HG02588 (cell line): ENCODE data around the gene MADCAM1.

Source experiments
- ATAC-seq: cut with Tn5 transposase; IDR thresholded peaks from one replicate; pipeline ENCODE4 v1.9.1; 2021; ENCODE audit warnings: mild to moderate bottlenecking, moderate library complexity; ENCODE audit not compliant: unreplicated experiment

Gene MADCAM1

DNA sequence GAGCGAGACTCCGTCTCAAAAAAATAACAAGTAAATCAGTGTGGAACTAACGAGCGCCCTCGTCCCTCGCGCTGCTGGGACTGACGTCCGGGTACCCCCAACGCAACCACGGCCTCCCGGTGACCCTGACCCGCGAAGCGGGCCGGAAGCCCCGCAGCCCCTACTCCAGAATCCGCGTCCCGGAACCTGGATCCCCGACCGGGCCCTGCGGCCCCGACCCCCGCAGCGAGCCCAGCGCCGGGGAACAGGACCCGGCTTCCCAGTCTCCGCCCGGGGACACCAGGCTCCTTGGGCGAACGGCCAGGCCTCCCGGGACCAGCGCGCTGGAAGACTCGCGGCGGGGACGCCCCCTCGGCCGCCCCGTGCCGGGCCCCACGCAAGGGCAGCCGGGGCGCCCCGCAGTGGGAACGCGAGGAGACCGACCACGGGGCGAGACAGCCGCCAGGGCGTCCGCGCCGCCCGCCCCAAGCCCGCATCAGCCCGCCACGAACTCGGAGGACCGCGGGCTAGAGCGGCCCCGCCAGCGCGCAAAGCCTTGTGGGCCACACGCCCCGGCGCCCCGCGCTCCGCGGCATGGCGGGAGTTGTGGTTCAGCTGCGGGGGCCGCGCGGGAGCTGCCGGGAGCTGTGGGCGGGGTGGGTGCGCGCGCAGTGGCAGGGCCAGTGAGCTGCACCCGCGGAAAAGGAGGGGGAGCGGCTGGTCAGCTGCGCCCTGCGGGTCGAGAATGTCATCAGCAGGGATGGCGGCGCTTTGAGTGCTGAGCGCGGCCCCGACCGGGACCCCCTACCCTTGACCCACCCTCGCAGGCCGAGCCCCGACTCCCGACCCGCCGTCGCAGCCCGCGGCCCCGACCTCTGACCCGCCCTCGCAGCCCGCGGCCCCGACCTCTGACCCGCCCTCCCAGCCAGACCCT, 7.5 kb upstream of the MADCAM1 start:
- ATAC-seq, result peak; percentile 74

DNA sequence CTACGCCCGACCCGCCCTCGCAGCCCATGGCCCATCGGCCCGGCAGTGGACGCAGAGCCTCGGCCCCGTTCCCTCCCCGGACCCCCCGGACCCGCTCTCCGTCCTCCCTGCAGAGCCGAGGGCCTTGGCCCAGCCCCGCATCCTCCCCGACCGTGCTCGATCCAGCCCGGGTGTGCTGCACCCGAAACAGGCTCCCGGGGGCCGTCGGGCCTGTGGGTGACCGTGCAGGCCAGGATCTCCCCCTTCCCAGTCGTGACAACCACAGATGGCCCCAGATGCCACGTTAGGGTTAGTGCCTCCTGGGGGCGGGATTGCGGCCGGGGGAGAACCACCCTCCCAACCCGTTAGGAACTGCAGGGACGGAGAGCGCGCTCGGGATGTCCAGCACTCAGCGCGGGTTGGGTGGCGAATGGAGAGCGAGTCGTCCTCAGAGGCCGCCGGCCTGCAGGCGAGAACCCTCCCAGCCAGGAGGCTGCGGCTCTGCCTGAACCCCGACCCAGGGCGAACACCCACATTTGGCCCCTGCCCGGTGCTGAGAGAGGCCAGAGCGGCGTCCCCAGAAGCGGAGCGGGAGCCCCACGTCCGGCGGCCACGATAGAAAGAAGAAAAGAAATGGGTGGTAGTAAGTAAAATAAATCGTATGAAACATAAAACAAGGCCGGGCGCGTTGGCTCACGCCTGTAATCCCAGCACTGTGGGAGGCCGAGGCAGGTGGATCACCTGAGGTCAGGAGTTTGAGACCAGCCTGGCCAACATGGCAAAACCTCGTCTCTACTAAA, 6.7 kb upstream of the MADCAM1 start:
- no peak for ATAC-seq

DNA sequence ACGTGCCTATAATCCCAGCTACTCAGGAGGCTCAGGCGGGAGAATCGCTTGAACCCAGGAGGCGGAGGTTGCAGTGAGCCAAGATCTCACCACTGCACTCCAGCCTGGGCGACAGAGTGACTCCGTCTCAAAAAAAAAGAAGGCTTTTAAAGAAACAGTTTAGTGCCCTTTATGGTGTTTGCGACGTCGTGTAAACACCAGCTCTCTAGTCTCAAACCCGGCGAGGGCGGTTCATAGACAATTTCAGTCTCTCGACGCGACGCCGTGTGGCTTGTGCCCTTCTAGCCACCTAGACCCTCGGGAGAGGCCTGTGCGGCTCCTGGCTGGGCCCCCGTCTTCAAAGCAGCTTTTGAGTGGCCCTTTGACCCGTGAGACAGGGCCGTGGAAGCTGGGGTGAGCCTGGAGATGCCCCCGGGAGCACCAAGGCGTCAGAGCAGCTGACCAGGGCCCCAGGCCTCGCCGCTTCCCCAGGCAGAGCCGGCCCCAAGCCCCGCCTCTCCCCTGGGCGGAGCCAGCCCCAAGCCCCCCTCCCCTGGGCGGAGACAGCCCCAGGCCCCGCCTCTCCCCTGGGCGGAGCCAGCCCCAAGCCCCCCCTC, 5.0 kb upstream of the MADCAM1 start:
- ATAC-seq, result no peak

DNA sequence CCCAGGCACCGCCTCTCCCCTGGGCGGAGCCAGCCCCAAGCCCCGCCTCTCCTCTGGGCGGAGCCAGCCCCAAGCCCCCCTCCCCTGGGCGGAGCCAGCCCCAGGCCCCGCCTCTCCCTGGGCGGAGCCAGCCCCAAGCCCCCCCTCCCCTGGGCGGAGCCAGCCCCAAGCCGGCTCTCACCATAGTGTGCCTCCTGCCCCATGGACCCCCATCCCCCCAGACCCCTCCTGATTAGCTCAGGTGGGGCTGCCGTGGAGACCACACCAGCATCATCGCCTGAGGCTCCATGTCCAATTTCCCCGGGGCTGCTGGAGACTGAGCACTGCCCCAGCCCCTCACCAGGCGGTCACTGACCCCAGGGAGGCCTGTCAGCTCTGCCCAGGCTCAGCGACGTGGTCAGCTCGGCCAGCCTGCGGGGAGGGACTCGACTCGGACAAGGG, 4.2 kb upstream of the MADCAM1 start:
- ATAC-seq, result no peak

DNA sequence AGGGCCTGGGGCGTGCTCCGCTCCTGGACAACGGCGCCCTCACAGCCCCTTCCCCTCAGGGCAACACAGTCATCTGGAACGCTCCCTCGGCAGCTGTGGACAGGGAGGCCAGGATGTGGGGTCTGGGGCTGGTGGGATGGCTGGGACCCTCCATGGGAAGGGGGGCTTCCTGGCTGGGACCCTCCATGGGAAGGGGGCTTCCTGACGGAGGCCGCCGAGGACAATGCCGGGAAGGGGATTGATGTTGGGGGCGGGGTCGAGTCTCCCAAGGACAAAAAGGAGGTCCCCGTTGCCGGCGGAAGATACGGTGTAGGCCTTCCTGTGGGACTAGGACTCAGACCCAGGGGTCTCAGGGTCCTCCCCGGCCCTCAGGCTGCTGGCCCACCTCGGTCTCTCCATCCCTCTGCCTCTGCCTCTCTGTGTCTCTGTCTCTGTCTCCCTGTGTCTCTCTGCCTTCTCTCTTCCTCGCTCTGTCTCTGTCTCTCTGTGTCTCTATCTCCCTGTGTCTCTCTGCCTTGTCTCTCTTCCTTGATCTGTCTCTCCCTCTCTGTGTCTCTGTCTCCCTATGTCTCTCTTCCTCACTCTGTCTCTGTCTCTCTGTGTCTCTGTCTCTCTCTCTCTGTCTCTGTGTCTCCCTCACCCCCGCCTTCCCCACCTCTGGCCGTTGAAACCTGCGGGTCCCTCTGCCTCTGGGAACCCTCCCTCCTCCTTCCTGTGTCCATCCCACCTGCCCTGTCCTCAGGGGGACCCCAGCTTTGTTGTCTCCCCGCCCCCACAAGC, 2.7 kb upstream of the MADCAM1 start:
- no peak for ATAC-seq

DNA sequence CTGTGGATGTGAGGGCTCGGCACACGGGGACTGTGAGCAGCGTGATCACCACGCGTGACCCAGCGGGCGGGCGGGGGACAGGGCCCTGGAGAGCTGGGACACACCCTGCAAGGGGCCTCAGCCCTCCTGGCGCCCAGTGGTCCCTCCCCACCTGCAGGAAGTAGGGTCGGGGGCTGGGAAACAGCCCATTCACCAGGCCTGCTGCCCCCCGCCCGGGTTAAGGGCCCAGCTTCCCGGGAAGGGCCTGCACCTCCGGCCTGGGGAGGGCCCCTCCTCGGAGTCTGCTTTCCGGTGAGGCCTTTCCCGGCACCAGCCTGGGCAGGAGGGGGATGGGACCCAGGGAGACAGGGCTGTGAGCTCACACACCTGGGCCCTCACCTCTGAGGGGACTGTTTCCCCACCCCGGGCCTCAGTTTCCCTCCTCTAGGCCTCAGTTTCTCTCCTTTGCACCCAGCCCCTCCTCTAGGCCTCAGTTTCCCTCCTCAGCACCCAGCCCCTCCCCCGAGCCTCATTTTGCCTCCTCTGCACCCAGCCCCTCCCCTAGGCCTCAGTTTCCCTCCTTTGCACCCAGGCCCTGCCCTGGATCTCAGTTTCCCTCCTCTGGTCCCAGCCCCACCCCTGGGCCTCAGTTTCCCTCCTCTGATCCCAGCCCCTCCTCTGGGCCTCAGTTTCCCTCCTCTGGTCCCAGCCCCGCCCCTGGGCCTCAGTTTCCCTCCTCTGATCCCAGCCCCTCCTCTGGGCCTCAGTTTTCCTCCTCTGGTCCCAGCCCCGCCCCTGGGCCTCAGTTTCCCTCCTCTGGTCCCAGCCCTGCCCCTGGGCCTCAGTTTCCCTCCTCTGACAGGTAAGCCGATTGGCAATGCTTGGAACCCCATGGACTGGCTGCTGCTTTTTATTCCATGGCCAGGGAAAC, 1.9 kb upstream of the MADCAM1 start:
- no peak for ATAC-seq

DNA sequence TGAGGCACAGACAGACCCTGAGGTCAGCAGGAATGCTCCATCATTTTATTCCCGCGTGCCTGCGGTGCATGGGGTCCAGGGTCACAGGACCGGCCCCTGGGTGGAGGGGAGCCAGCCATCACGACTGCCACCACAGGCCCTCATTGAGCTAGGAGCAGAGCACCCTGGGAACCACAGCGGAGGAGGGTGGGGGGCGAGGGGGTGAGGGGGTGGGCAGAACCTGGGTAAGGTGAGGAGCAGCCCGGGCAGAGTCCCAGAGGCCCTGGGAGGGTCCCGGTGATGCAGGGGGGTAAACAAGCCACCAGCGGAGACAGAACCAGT, 1.2 kb upstream of the MADCAM1 start:
- ATAC-seq, result no peak

DNA sequence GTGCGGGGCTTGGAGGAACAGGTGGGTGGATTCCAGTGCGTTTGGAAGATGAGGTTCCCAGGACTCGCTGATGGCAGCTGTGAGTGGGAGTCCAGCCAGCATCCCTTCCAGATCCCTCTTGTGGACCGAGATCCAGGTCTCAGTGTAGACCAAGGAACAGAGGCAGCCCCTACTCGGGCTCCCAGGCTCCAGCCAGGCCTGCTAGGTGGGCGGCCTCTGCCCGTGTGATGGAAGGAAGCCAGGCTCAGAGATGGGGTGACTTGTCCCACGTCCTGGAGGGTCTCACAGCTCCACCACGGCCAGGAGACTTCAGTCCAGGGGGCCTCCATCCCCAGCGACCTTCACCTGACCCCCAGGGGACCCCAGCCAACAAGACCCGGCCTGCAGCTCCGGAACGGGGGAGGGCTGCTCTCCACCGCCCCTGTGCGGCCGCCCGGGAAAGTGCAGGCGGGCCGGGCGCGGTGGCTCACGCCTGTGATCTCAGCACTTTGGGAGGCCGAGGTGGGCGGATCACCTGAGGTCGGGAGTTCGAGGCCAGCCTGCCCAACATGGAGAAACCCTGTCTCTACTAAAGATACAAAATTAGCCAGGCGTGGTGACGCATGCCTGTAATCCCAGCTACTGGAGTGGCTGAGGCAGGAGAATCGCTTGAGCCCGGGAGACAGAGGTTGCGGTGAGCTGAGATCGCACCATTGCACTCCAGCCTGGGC, 729 bp upstream of the MADCAM1 start:
- ATAC-seq, result no peak

DNA sequence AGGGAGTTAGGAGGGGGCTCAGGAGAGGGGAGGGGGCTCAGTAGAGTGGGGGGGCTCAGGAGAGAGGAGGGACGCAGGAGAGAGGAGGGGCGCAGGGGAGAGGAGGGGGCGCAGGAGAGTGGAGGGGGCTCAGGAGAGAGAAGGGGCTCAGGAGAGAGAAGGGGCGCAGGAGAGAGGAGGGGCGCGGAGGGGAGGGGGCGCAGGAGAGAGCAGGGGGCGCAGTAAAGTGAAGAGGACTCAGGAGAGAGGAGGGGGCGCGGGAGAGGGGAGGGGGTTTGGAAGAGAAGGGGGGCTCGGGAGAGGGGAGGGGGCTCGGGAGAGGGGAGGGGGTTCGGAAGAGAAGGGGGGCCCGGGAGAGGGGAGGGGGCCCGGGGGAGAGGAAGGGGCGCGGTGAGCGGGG, 700 bp downstream of the MADCAM1 start:
- ATAC-seq, result no peak

DNA sequence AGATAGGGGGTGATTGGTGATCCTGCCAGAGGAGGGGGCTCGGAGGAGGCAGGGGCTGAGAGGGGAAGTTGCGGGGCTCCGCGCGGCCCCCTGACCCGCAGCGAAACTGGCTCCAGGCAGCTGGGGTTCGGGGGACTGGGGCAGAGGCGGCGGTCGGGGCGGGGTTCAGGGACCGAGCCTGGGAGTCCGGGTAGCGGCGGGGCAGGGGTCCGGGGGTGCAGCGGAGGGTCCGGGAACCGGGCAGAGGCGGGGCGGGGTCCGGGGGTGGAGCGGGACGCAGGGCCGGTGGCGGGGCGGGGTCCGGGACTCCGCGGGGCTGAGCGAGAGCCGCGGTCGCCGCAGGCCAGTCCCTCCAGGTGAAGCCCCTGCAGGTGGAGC, 1.2 kb downstream of the MADCAM1 start:
- no peak for ATAC-seq

DNA sequence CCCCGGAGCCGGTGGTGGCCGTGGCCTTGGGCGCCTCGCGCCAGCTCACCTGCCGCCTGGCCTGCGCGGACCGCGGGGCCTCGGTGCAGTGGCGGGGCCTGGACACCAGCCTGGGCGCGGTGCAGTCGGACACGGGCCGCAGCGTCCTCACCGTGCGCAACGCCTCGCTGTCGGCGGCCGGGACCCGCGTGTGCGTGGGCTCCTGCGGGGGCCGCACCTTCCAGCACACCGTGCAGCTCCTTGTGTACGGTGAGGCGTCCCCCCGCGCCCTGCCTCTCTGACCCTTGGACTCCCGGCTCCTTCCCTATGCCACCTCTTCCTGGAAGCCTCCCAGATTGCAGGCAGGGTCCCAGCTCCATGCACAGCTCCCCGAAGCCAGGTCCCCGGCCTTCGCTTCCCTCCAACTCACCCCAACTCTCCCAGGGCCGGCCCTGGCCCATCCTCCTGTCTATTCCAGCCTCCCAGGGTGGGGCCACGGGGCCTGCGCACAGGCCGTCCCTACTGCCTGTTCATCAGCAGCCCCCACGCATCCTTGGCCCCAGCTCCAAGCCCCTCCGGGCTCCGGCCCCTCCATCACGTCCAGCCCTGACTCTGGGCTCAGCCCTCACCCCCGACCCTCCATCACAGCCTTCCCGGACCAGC, 1.7 kb downstream of the MADCAM1 start:
- no peak for ATAC-seq

DNA sequence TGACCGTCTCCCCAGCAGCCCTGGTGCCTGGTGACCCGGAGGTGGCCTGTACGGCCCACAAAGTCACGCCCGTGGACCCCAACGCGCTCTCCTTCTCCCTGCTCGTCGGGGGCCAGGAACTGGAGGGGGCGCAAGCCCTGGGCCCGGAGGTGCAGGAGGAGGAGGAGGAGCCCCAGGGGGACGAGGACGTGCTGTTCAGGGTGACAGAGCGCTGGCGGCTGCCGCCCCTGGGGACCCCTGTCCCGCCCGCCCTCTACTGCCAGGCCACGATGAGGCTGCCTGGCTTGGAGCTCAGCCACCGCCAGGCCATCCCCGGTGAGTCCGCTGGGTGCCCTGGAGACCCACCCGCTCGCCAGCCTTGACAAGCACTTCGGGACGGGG, 2.2 kb downstream of the MADCAM1 start:
- no peak for ATAC-seq

DNA sequence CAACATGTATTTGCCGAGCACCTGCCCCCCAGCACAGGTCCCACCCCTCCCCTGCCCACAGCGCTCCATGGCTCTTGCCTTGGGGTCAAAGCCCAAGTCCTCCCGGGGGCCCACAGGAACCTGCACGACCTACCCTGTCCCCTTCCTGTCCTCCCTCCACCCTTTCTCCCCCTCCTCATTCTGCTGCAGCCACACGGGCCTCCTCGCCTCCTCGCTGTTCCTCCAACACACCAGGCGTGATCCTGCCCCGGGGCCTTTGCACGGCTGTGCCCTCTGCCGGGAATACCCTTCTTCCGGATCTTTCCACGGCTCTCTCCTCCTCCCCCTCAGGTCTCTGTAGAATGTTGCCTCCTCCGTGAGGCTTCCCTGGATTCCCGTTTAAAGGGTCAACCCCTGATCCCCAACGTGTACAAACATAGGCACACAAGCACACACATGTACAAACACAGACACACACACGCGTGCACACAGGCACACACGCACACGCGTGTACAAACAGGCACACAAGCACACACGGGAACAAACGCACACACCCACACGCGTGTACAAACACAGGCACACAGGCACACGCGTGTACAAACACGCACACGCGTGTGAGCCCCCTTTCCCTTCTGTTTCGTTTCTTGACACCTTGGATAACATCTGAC, 2.8 kb downstream of the MADCAM1 start:
- ATAC-seq, result no peak

DNA sequence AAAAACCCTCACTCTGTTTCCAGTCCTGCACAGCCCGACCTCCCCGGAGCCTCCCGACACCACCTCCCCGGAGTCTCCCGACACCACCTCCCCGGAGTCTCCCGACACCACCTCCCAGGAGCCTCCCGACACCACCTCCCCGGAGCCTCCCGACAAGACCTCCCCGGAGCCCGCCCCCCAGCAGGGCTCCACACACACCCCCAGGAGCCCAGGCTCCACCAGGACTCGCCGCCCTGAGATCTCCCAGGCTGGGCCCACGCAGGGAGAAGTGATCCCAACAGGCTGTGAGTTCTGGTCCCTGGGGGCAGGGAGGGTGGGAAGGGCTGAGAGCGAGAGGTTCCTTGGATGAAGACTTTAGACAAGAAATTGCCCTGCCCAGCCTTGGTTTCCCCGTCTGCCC, 5.4 kb downstream of the MADCAM1 start:
- ATAC-seq, result no peak

DNA sequence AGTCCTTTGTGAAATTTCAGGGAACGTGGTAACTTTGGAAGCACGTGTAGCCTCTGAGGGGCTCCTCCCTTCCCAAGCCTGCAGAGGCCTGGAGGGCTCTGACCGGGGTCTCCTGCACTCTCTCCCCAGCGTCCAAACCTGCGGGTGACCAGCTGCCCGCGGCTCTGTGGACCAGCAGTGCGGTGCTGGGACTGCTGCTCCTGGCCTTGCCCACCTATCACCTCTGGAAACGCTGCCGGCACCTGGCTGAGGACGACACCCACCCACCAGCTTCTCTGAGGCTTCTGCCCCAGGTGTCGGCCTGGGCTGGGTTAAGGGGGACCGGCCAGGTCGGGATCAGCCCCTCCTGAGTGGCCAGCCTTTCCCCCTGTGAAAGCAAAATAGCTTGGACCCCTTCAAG, 8.3 kb downstream of the MADCAM1 start:
- ATAC-seq, result no peak

DNA sequence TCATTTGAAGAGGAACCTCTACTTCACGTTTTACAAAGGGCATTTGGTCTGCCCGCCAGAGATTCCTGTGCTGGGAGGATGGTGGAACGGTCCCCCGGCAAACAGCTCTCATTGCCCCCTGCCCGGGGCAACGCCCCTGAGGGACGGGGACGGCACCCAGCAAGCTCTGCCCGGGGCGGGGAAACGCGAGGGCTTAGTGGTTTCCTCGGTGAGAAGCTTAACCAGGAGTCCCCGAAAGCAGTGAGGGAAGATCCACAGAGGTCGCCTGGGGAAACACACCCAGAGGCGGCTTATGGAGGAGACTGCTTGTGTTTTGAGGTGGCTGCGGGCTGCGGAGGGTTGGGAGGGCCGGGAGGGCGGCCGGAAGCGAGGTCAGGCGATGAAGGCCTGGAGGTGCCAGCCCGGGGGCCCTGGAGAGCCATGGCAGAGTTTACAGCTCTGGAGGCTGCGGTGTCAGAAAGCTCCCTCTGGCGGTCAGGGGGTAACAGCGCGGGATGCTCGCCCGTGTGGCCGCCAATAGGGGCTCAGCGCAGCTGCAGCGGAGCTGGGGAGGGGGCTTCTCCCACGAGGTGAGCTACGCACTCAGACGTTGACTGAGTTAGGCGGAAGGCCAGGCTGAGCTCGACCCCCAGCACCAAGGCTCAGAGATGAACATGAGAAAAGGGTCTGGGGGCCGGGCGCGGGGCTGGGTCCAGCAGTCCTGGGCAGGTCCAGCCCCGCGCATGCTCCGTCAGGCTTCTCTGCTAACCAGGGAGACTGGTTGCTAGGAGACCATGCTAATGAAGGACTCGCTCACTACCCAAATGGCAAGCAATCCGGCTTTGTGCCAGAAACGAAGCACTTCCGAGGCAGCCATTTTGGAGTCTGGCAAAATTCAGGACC, 10.4 kb downstream of the MADCAM1 start:
- peak; percentile 60 for ATAC-seq
